HEK293 (cell line): Measurements from ENCODE around the gene TUBB4A.

Source experiments
- GLI4 ChIP-seq: fragments of 450-650 bp; formaldehyde crosslinking; IDR thresholded peaks from 2 replicates; pipeline ENCODE4 v1.5.1; 2016; ENCODE audit warnings: missing biosample characterization, missing genetic modification characterization
- HOXA7 ChIP-seq: sonication (generic); formaldehyde crosslinking; IDR thresholded peaks from 2 replicates; pipeline ENCODE4 v1.8.1; 2022; ENCODE audit warnings: missing genetic modification reagents, borderline replicate concordance
- OVOL3 ChIP-seq: fragments of 450-650 bp; formaldehyde crosslinking; IDR thresholded peaks from 2 replicates; pipeline ENCODE4 v1.5.1; 2016; ENCODE audit warnings: missing biosample characterization, missing genetic modification characterization
- PATZ1 ChIP-seq: fragments of 450-650 bp; formaldehyde crosslinking; IDR thresholded peaks from 2 replicates; pipeline ENCODE4 v1.5.1; 2016; ENCODE audit warnings: missing biosample characterization, missing genetic modification characterization
- PRDM4 ChIP-seq: fragments of 450-650 bp; formaldehyde crosslinking; IDR thresholded peaks from 2 replicates; pipeline ENCODE4 v1.5.1; 2017; ENCODE audit warnings: missing biosample characterization, missing genetic modification characterization
- SALL2 ChIP-seq: fragments of 450-650 bp; formaldehyde crosslinking; IDR thresholded peaks from 2 replicates; pipeline ENCODE4 v1.5.0; 2017; ENCODE audit warnings: missing biosample characterization, mild to moderate bottlenecking, missing genetic modification characterization, borderline replicate concordance
- TRIM28 ChIP-seq: IDR thresholded peaks from 2 replicates; pipeline ENCODE4 v1.6.1; 2011; ENCODE audit warnings: low read length, control low read depth, borderline replicate concordance
- TSHZ1 ChIP-seq: fragments of 450-650 bp; formaldehyde crosslinking; IDR thresholded peaks from 2 replicates; pipeline ENCODE4 v1.5.1; 2016; ENCODE audit warnings: missing biosample characterization, missing genetic modification characterization, borderline replicate concordance
- ZBTB48 ChIP-seq: fragments of 450-650 bp; formaldehyde crosslinking; IDR thresholded peaks from 2 replicates; pipeline ENCODE4 v1.5.1; 2016; ENCODE audit warnings: missing biosample characterization, missing genetic modification characterization
- ZFP41 ChIP-seq: fragments of 450-650 bp; formaldehyde crosslinking; IDR thresholded peaks from 2 replicates; pipeline ENCODE4 v1.5.1; 2016; ENCODE audit warnings: missing biosample characterization, missing genetic modification characterization, borderline replicate concordance
- ZNF112 ChIP-seq: fragments of 450-650 bp; formaldehyde crosslinking; IDR thresholded peaks from 2 replicates; pipeline ENCODE4 v1.5.0; 2017; ENCODE audit warnings: missing biosample characterization, missing genetic modification characterization
- ZNF202 ChIP-seq: fragments of 450-650 bp; formaldehyde crosslinking; IDR thresholded peaks from 2 replicates; pipeline ENCODE4 v1.5.1; 2016; ENCODE audit warnings: missing biosample characterization, missing genetic modification characterization, borderline replicate concordance
- ZNF214 ChIP-seq: fragments of 450-650 bp; formaldehyde crosslinking; IDR thresholded peaks from 2 replicates; pipeline ENCODE4 v1.5.1; 2017; ENCODE audit warnings: missing biosample characterization, mild to moderate bottlenecking, missing genetic modification characterization, borderline replicate concordance
- ZNF239 ChIP-seq: fragments of 450-650 bp; formaldehyde crosslinking; IDR thresholded peaks from 2 replicates; pipeline ENCODE4 v1.5.1; 2016; ENCODE audit warnings: missing biosample characterization, missing genetic modification characterization
- ZNF292 ChIP-seq: fragments of 450-650 bp; formaldehyde crosslinking; IDR thresholded peaks from 2 replicates; pipeline ENCODE4 v1.5.1; 2016; ENCODE audit warnings: low read depth, missing biosample characterization, missing genetic modification characterization, borderline replicate concordance
- ZNF366 ChIP-seq: fragments of 450-650 bp; formaldehyde crosslinking; conservative IDR thresholded peaks from 2 replicates; pipeline ENCODE4 v1.5.1; 2016; ENCODE audit warnings: missing biosample characterization, missing genetic modification characterization
- ZNF416 ChIP-seq: fragments of 450-650 bp; formaldehyde crosslinking; IDR thresholded peaks from 2 replicates; pipeline ENCODE4 v1.5.1; 2016; ENCODE audit warnings: missing biosample characterization, missing genetic modification characterization
- ZNF48 ChIP-seq: fragments of 450-650 bp; formaldehyde crosslinking; IDR thresholded peaks from 2 replicates; pipeline ENCODE4 v1.5.1; 2016; ENCODE audit warnings: missing biosample characterization, missing genetic modification characterization
- ZNF521 ChIP-seq: fragments of 450-650 bp; formaldehyde crosslinking; IDR thresholded peaks from 2 replicates; pipeline ENCODE4 v1.5.1; 2017; ENCODE audit warnings: missing biosample characterization, mild to moderate bottlenecking, missing genetic modification characterization
- ZNF585B ChIP-seq: fragments of 450-650 bp; formaldehyde crosslinking; IDR thresholded peaks from 2 replicates; pipeline ENCODE4 v1.5.1; 2016; ENCODE audit warnings: missing biosample characterization, missing genetic modification characterization
- ZNF596 ChIP-seq: fragments of 450-650 bp; IDR thresholded peaks from 2 replicates; pipeline ENCODE4 v1.5.0; 2018; ENCODE audit warnings: missing biosample characterization, mild to moderate bottlenecking, missing genetic modification characterization, moderate library complexity
- ZNF621 ChIP-seq: fragments of 450-650 bp; formaldehyde crosslinking; IDR thresholded peaks from 2 replicates; pipeline ENCODE4 v1.5.1; 2017; ENCODE audit warnings: missing biosample characterization, missing genetic modification characterization
- ZNF629 ChIP-seq: fragments of 450-650 bp; formaldehyde crosslinking; IDR thresholded peaks from 2 replicates; pipeline ENCODE4 v1.5.1; 2017; ENCODE audit warnings: missing biosample characterization, missing genetic modification characterization
- ZNF658 ChIP-seq: fragments of 450-650 bp; formaldehyde crosslinking; IDR thresholded peaks from 2 replicates; pipeline ENCODE4; 2016; ENCODE audit warnings: missing biosample characterization, missing genetic modification characterization
- ZNF701 ChIP-seq: fragments of 450-650 bp; formaldehyde crosslinking; IDR thresholded peaks from 2 replicates; pipeline ENCODE4 v1.5.1; 2016; ENCODE audit warnings: missing biosample characterization, missing genetic modification characterization
- ZNF768 ChIP-seq: fragments of 450-650 bp; formaldehyde crosslinking; IDR thresholded peaks from 2 replicates; pipeline ENCODE4 v1.5.1; 2018; ENCODE audit warnings: missing biosample characterization, mild to moderate bottlenecking, missing genetic modification characterization
- TF ChIP-seq, protein P1 (sequence below): IDR thresholded peaks from 2 replicates; pipeline ENCODE4 v1.6.1; 2011; ENCODE audit warnings: mild to moderate bottlenecking, low read depth, low read length, borderline replicate concordance

TUBB4A gene

GRCh38 chr19:6460099-6460884, 41.8 kb downstream of the TUBB4A start (continued):
- TF ChIP-seq ZNF214 (tag by site-specific recombination) (no peak), ZFP41 (no peak), ZNF48 (no peak), PATZ1 (tag by site-specific recombination) (peak; percentile 95), ZNF621 (tag by site-specific recombination) (no peak), SALL2 (tag by site-specific recombination) (no peak), ZNF202 (tag by site-specific recombination) (no peak), ZNF585B (tag by site-specific recombination) (no peak), TRIM28 (no peak), ZNF416 (tag by site-specific recombination) (no peak), ZNF596 (no peak), OVOL3 (tag by site-specific recombination) (no peak), ZNF521 (tag by site-specific recombination) (no peak), ZNF658 (tag by site-specific recombination) (no peak), PRDM4 (tag by site-specific recombination) (no peak), ZNF701 (tag by site-specific recombination) (peak; percentile 74; the same call in 1 of the 2 replicates), ZNF629 (tag by site-specific recombination) (peak; percentile 86; the same call in 1 of the 2 replicates), ZNF112 (tag by site-specific recombination) (no peak), ZBTB48 (tag by site-specific recombination) (peak; percentile 59; the same call in 1 of the 2 replicates), GLI4 (peak; percentile 87), ZNF366 (tag by site-specific recombination) (peak; percentile 97), TSHZ1 (tag by site-specific recombination) (0 out of 2 replicates have a peak, but pooled peaks have one; percentile 20), HOXA7 (CRISPR knock-in tag) (no peak), ZNF768 (tag by site-specific recombination) (no peak), ZNF292 (tag by site-specific recombination) (no peak), ZNF239 (tag by site-specific recombination) (0 out of 2 replicates have a peak, but pooled peaks have one; percentile 51)
- TF ChIP-seq, protein P1, sequence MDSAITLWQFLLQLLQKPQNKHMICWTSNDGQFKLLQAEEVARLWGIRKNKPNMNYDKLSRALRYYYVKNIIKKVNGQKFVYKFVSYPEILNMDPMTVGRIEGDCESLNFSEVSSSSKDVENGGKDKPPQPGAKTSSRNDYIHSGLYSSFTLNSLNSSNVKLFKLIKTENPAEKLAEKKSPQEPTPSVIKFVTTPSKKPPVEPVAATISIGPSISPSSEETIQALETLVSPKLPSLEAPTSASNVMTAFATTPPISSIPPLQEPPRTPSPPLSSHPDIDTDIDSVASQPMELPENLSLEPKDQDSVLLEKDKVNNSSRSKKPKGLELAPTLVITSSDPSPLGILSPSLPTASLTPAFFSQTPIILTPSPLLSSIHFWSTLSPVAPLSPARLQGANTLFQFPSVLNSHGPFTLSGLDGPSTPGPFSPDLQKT: no peak
